HFF-Myc (cell line): ENCODE measurements around the gene ECPAS.

Experiments
- DNase-seq: peaks from one replicate; pipeline ENCODE4 v3.0.0-alpha.2; 2011; ENCODE audit warnings: low read depth; ENCODE audit errors: extremely low read depth
- H3K4me3 ChIP-seq: replicated peaks from 2 replicates; pipeline ENCODE4 v1.5.1; 2011; ENCODE audit warnings: low read depth, mild to moderate bottlenecking, control low read depth, low read length
- TF ChIP-seq, protein P1 (sequence below): IDR thresholded peaks from 2 replicates; pipeline ENCODE4 v1.5.1; 2012; ENCODE audit warnings: mild to moderate bottlenecking, low read depth, low read length, control low read depth; ENCODE audit errors: missing control alignments

Gene ECPAS

DNA sequence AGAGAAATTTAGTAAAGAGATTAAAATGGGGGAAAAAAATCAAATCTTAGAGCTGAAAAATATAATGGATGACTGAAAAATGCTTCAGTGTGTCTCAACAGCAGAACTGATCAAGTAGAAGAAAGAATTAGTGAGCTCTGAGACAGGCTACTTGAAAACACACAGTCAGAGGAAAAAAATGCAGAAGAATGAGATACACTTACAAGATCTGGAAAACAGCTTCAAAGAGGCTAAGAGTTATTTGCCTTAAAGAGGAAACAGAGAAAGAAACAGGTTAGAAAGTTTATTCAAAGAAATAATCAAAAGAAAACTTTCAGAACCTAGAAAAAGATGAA, 83.7 kb downstream of the ECPAS start:
- no peak overlapping the region for H3K4me3 ChIP-seq
- no peak for DNase-seq
- TF ChIP-seq, protein P1, sequence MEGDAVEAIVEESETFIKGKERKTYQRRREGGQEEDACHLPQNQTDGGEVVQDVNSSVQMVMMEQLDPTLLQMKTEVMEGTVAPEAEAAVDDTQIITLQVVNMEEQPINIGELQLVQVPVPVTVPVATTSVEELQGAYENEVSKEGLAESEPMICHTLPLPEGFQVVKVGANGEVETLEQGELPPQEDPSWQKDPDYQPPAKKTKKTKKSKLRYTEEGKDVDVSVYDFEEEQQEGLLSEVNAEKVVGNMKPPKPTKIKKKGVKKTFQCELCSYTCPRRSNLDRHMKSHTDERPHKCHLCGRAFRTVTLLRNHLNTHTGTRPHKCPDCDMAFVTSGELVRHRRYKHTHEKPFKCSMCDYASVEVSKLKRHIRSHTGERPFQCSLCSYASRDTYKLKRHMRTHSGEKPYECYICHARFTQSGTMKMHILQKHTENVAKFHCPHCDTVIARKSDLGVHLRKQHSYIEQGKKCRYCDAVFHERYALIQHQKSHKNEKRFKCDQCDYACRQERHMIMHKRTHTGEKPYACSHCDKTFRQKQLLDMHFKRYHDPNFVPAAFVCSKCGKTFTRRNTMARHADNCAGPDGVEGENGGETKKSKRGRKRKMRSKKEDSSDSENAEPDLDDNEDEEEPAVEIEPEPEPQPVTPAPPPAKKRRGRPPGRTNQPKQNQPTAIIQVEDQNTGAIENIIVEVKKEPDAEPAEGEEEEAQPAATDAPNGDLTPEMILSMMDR, result no peak

DNA sequence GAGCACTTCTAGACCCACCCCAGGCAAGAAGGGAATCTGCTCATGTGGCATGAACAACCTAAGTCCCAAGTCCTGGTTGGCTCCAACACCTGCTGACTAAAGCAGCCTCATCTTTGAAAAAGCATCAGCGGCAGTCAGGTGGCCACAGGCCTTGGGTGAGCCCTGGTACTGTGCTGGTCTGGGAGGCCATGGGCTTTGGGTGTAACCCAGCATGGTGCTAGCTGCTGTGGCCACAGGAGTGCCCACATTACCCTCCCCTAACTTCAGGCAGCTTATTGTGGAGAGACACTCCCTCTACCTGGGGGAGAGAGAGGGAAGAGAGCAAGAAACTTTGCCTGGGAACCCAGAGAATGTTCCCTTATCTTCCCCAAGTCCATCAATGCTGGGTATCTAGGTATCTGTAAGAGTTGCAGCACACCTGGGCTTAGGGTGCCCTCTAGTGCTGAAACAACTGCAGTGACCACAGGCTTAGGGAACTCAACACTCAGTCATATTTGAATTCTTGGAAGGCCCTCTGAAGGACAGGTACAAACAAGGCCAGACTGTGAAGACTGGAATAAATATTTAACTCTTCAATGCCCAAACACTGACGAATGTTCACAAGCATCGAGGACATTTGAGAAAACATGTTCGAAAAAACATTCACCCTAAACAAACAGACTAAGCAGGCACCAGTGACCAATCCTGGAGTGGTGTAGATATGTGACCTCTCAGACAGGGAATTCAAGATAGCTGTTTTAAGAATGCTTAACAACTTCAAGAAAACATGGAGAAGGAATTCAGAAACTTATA, 84.2 kb downstream of the ECPAS start:
- no peak overlapping the region for H3K4me3 ChIP-seq
- TF ChIP-seq, protein P1, result peak; percentile 68
- no peak for DNase-seq

DNA sequence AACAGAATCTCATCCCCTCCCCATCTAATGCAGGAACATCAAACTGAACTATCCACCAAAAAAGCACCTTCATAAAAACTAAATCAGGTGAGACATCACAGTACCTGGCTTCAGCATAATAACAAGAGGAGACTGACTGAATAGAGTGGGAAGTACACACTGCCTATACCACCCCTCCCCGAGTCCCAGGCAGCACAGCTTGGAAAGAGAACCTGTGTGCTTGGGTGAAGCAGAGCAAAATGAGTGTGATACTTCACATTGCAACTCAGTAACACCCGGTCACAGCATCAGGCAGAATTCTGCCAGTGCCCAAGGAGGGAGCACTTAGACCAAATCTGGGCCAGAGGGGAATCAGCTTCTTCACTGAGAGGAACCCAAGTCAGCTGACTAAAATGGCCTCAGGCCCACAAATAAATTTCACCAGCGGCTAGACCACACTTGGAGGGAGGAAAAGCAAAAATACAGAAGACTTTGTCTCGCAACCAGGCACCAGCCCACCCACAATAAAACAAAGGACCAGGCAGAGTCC, 84.9 kb downstream of the ECPAS start:
- DNase-seq, result no peak
- TF ChIP-seq, protein P1, result no peak
- H3K4me3 ChIP-seq, result no peak overlapping the region

DNA sequence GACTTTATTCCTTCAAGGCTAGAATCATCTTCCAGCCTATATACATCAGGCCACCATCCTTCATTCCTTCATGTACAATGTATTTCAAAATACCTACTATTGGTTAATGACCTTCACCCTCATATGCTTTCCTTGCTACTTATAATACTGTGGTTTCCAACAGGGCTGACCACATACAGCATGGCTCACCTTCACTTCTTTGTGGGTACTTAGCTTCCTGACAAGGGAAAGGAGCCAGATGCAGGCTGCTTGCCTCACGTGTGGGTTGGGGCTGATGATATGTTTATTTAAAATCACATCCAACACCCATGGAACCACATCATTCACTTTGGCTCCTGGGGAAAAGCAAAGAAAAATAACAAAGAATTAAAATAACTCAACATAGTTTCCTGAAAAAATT, 90.2 kb downstream of the ECPAS start:
- no peak overlapping the region for H3K4me3 ChIP-seq
- DNase-seq, result no peak
- TF ChIP-seq, protein P1, result no peak

DNA sequence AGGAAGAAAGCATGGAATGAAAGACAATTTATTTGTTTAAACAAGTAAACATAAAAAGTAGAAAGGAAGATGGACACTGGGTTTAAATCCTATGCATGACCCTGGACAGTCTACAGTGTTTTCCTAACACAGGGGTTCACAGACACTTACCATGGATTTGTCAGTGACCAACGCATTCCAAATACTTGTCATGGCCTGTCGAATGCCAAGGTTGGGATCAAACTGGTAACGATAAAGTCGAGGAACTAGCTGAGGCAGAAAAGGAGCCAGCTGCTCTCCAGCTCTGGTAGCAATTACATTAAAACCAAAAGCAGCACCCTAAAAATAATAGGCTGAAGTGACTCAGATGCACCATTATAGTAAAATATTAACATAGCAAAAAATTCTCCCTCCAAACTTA, 94.8 kb downstream of the ECPAS start:
- TF ChIP-seq, protein P1, result no peak
- no peak overlapping the region for H3K4me3 ChIP-seq
- no peak for DNase-seq

DNA sequence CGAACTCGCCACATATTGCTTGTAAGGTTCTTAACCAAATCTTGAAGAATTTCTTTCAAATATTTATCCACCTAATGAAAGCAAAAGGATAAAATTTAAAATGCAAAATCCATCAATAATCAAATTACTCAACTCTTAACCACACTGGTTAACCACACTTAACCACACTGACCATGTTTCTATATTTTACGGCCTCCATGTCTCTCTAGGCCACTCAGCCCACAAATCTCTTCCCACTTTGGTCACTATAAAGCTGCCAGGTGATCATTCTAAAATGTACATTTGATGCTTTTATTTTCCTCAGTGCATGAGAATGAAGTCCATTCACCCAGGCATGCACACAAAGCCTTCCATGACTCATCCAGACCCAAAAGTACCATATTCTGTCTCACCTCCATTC, 97.8 kb downstream of the ECPAS start:
- TF ChIP-seq, protein P1, result no peak
- no peak overlapping the region for H3K4me3 ChIP-seq
- no peak for DNase-seq

DNA sequence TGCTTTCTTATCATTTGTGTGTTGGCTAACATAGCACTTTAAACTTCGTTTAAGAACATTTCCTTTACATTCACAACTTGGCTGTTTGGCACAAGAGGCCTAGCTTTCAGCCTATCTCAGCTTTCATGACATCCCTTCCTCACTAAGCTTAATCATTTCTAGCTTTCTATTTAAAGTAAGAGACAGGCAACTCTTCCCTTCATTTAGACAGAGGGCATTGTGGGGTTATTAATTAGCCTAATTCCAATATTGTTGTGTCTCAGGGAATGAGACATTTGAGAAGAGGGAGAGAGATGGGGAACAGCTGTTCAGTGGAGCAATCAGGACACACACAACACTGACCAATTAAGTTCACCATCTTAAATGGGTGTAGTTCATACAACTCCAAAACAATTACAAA, 103.2 kb downstream of the ECPAS start:
- TF ChIP-seq, protein P1, result no peak
- no peak overlapping the region for H3K4me3 ChIP-seq
- DNase-seq, result no peak
